ENCODE results near the gene LRMDA.

GRCh38 chr10:75948583-75948982, 517.2 kb downstream of the LRMDA start:
- TF ChIP-seq CTCF (IDR thresholded peaks at IDR 0.05) (no peak), POLR2A (IDR thresholded peaks at IDR 0.05) (no peak)
